ENCODE data around the gene GOLGA8K. TPM values are rescaled to one million over a fixed set of nuclear protein-coding genes. Genes with fewer than 3 reads are reported as not detected.
"Not testable (repeated sequence)": the region's sequence is repeated elsewhere in the genome, so short reads cannot be mapped to it uniquely, and the experiment has no call there.

GOLGA8K gene
- total and polyA plus RNA-seq, 2 of the 8 experiments (the other 6 are each of a cell fraction or from before 2014, with no cell fraction given): 0.47 to 1.3 TPM

DNA sequence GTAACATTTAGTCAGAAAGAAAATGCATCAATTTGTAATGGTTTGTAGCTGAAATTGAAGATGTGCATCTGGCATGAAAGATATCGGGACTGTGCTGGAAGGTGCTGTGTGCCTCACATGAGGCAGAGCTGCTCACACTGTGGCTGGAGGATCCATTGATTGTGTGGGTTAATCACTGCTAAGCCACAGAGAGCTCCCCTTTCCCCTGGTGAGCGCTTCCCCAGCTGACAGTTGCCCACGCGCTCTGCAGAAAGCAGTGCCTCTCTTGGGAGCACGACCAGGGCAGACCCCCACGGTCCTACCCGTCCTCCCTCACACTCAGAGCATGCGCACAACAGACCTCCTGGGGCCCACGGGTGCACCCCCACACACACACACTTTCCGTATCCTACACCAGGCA, 37.1 kb downstream of the GOLGA8K start:
- H2BK20ac ChIP-seq (ENCODE audit: low read length); H3K36me3 ChIP-seq (ENCODE audit: control insufficient read depth in 2 of 4, insufficient read depth in 4 of 4, low read length in 3 of 4); H3K4me2 ChIP-seq (ENCODE audit: insufficient read depth in 1 of 2, low read depth in 2 of 2, low read length in 2 of 2); H3K79me1 ChIP-seq (ENCODE audit: low read depth, low read length); H4K8ac ChIP-seq (ENCODE audit: extremely low read depth, insufficient read depth, low read length); H3K23ac ChIP-seq (ENCODE audit: insufficient read length); H3K14ac ChIP-seq (ENCODE audit: insufficient read length); DNase-seq (ENCODE audit: low read depth in 1 of 2, low spot score in 2 of 2); FAIRE-seq; H3K4me1 ChIP-seq (replicated peaks in 1 of 4; ENCODE audit: control insufficient read depth in 3 of 4, insufficient read depth in 4 of 4, low read length in 3 of 4); H2BK5ac ChIP-seq (ENCODE audit: low read depth, low read length); H3K27ac ChIP-seq (ENCODE audit: low read depth, low read length); H2AFZ ChIP-seq (ENCODE audit: low read length); H3K79me2 ChIP-seq (ENCODE audit: control insufficient read depth in 1 of 2, insufficient read depth in 2 of 2, low read length in 2 of 2); H3K9ac ChIP-seq (replicated peaks in 1 of 4; ENCODE audit: extremely low read depth in 1 of 4, low read depth in 3 of 4, low read length in 3 of 4); POLR2A ChIA-PET (ENCODE audit: partially characterized antibody); H3K27me3 ChIP-seq (replicated peaks in 1 of 4; ENCODE audit: control insufficient read depth in 3 of 4, extremely low read depth in 1 of 4, insufficient read depth in 3 of 4, low read length in 3 of 4); H3K18ac ChIP-seq (ENCODE audit: extremely low read depth, low read length); H3K4me3 ChIP-seq (ENCODE audit: extremely low read depth in 1 of 4, insufficient read depth in 2 of 4, low read depth in 3 of 4, low read length in 4 of 4); H3K9me3 ChIP-seq (ENCODE audit: insufficient read depth in 2 of 2, low read depth in 1 of 2, low read length in 1 of 2); H2BK15ac ChIP-seq (ENCODE audit: low read length); H2AK5ac ChIP-seq (ENCODE audit: low read depth, low read length); H2BK12ac ChIP-seq (ENCODE audit: low read depth, low read length); H4K20me1 ChIP-seq (replicated peaks in 1 of 2; ENCODE audit: control insufficient read depth in 1 of 2, insufficient read depth in 2 of 2, low read length in 2 of 2); CTCF ChIA-PET (ENCODE audit: partially characterized antibody); H2BK120ac ChIP-seq (replicated peaks; ENCODE audit: low read depth, low read length); H4K91ac ChIP-seq (replicated peaks; ENCODE audit: insufficient read length, low read length); H3K23me2 ChIP-seq (ENCODE audit: low read depth, low read length); H4K5ac ChIP-seq (ENCODE audit: insufficient read length, low read depth, low read length); H3K4ac ChIP-seq (replicated peaks; ENCODE audit: insufficient read length, low read depth, low read length); H3K56ac ChIP-seq (replicated peaks; ENCODE audit: insufficient read length, low read depth, low read length): not testable (repeated sequence)
- no CpG with 5 or more reads among the region's 10 CpGs for WGBS, 2 experiments (ENCODE audit: extremely low coverage in 1 of 2, insufficient coverage in 1 of 2, insufficient read length in 1 of 2, insufficient replicate concordance in 2 of 2, low coverage in 1 of 2, low lambda C conversion rate in 2 of 2, missing lambda C conversion rate in 1 of 2)

Measured in H1 (cell line).